Heart left ventricle (tissue), 16 donors: ENCODE data around the gene TMEM184B. TPM values are rescaled to one million over a fixed set of nuclear protein-coding genes. Genes with fewer than 3 reads are reported as not detected.

Source experiments
- ATAC-seq, 4 donors: fragments of 200-7000 bp; cut with Tn5 transposase; one replicate each; pipeline ENCODE4 v1.9.1; 2020 to 2022; ENCODE audit warnings: moderate library complexity in 4 of 4, mild to moderate bottlenecking in 3 of 4, moderate number of reproducible peaks in 1 of 4
- DNase-seq, 5 donors: peaks; one replicate each; pipeline ENCODE4 v3.0.0-alpha.2; 2020
- H3K27ac ChIP-seq, 12 donors: fragments of 200-600 bp; sonication (generic) in 4 of 12; one replicate each; pipeline versions ENCODE4 v1.5.0 to v1.8.0; 2016 to 2022; ENCODE audit warnings: mild to moderate bottlenecking in 2 of 12
- H3K27me3 ChIP-seq, 9 donors: fragments of 200-600 bp; sonication (generic) in 2 of 9; one replicate each; pipeline versions ENCODE4 v1.5.1 to v1.8.0; 2016 to 2022; ENCODE audit warnings: mild to moderate bottlenecking in 3 of 9
- H3K36me3 ChIP-seq, 9 donors: fragments of 200-600 bp; sonication (generic) in 2 of 9; one replicate each; pipeline versions ENCODE4 v1.5.0 to v1.8.0; 2018 to 2022; ENCODE audit warnings: mild to moderate bottlenecking in 2 of 9
- H3K4me1 ChIP-seq, 12 donors: fragments of 200-600 bp; sonication (generic) in 4 of 12; one replicate each; pipeline versions ENCODE4 v1.5.0 to v1.8.0; 2016 to 2022; ENCODE audit warnings: mild to moderate bottlenecking in 3 of 12
- H3K4me3 ChIP-seq, 12 donors: fragments of 200-600 bp; sonication (generic) in 4 of 12; one replicate each; pipeline versions ENCODE4 v1.5.0 to v1.8.0; 2017 to 2022; ENCODE audit warnings: mild to moderate bottlenecking in 9 of 12, moderate library complexity in 4 of 12
- H3K9me3 ChIP-seq, 12 donors: fragments of 200-600 bp; sonication (generic) in 4 of 12; one replicate each; pipeline versions ENCODE4 v1.5.0 to v1.8.0; 2016 to 2022; ENCODE audit warnings: mild to moderate bottlenecking in 1 of 12
- CTCF ChIP-seq, 12 donors: fragments of 200-600 bp; sonication (generic) in 4 of 12; IDR thresholded peaks; one replicate each; pipeline versions ENCODE4 v1.5.0 to v1.8.0; 2018 to 2022; ENCODE audit warnings: antibody characterized with exemption in 12 of 12, mild to moderate bottlenecking in 5 of 12
- POLR2A ChIP-seq, 2 donors: fragments of 450-650 bp; IDR thresholded peaks; one replicate each; pipeline ENCODE4 v1.6.1; 2017; ENCODE audit warnings: antibody characterized with exemption in 2 of 2, mild to moderate bottlenecking in 2 of 2, moderate library complexity in 2 of 2
- WGBS, 4 donors: extraction: QIAGEN DNeasy Blood & Tissue Kit in 2 of 4; methylation state at CpG; one replicate each; pipeline versions ENCODE4 v1.1.5 to v1.1.7; 2013 to 2018; 5-methylcytosine and 5-hydroxymethylcytosine counted together
- intact Hi-C, 10 donors: fragments of 100-400 bp; cut with DNase I; formaldehyde crosslinking; loops; one replicate each; pipeline versions ENCODE4 v1.11.1 to v1.14.2; 2022
- polyA plus RNA-seq, 2 donors: library from polyadenylated mRNA; stranded (reverse); fragments of 200-250 nt; gene quantifications; one replicate each; pipeline ENCODE4 v1.2.3, GENCODE V29; 2013
- total RNA-seq, 9 donors: library from RNA; depleted of rRNA in 2 of 9; stranded (reverse); fragments of >200 nt in 2 of 9; fragmentation: NEBNext Ultra II Directional in 3 of 9; extraction: Animal tissue kit (Norgen Biotek cat#: 25700) in 3 of 9; gene quantifications; one replicate each; pipeline versions ENCODE4 v1.1.0 to v1.2.4, GENCODE V29; 2016 to 2023
- donor health status: ischemic (EF 13 %, LVEDD 7.1; RV severe dilation, severe dysfunction).
- donor health status: healthy with polysubstance abuse.
- donor health status: DM: no; HTN: yes; CAD: no.
- donor health status: DM: no; HTN: no; CAD: no.
- donor health status: ischemic (EF 25% LVEDD 6.9; RV normal size, moderate dysfunction).
- donor health status: ischemic (EF 25% LVEDD 5.7; RV mildly dilated, moderate dysfunction).
- donor health status: healthy.
- donor health status: DM: yes; HTN: yes; CAD: no.
- donor health status: ischemic (EF 35%, LVEDD 5.7; RV mildly dilated, moderate dysfunction).
- donor health status: nonischemic (EF 11% LVEDD 7.7; RV severe dilation, severe dysfunction).
- donor health status: DM: yes; HTN: yes; CAD: no.
- donor health status: PGD.
- donor health status: ischemic (EF 29% LVEDD 5.4; RV normal size, mild dysfunction).
- donor health status: nonischemic (EF 23%, LVEDD 6.1; RV moderate dilation, normal function).

TMEM184B gene
- total and polyA plus RNA-seq, 11 donors: 19.5 to 103 (median 47.0) TPM

DNA sequence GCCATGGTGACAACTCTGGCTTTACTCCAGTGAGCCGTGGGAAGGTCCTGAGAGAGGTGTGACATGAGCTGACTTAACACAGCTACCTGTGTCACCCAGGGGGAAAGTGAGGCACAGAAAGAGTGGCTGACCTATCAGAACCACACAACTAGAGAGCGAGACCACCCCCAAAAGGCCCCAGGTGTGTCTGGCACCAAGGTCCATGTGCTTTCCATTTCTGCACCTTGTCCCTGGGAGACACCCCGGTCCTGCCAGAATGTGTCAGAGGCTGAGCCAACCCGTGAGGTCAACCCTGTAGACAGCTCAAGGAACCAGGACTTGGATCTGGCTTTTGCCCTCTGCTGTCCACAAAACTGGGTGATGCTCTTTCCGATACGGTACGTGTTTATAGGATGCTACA lies 61.3 kb downstream of the TMEM184B start:
- ATAC-seq: no peak
- no peak overlapping the region for H3K27ac ChIP-seq
- TF ChIP-seq CTCF (IDR thresholded peaks at IDR 0.05): no peak
- no peak for TF ChIP-seq POLR2A (IDR thresholded peaks at IDR 0.05)

GRCh38 chr22:38208551-38208968 lies 64.2 kb downstream of the TMEM184B start:
- TF ChIP-seq POLR2A (IDR thresholded peaks at IDR 0.05) (no peak), CTCF (IDR thresholded peaks at IDR 0.05) (no peak)
- 75 to 91% (median 88%) methylated on average over 5 to 6 of the region's 6 CpGs for WGBS, 4 donors
- DNase-seq (no peak), ATAC-seq (no peak)
- intact Hi-C loops: loop anchor here in 2 of 10 donors (10.0 kb wide), 1 partner anchor 94 kb away; the partner anchor contains the start of gene BAIAP2L2 (in 2 of the 2)
- peaks cover 0 to 33% (median 18%) of the 10 kb centered on the region in 12 donors for H3K4me1 ChIP-seq
- H3K4me3 ChIP-seq: no peak overlapping the region
- H3K27me3 ChIP-seq: no peaks in the 10 kb centered on the region
- H3K9me3 ChIP-seq: no peaks in the 10 kb centered on the region
- H3K36me3 ChIP-seq: no peaks in the 10 kb centered on the region
- H3K27ac ChIP-seq: no peak overlapping the region

More for the DNA sequence above, 61.3 kb downstream of the TMEM184B start:
- no peaks in the 10 kb centered on the region for H3K9me3 ChIP-seq
- no peak for DNase-seq
- no peak overlapping the region for H3K4me3 ChIP-seq
- peaks cover 0 to 25% (median 6%) of the 10 kb centered on the region in 12 donors for H3K4me1 ChIP-seq
- no peaks in the 10 kb centered on the region for H3K27me3 ChIP-seq
- intact Hi-C loops: no loop called here
- WGBS, 4 donors: 87 to 96% (median 94%) methylated on average over 7 of the region's 7 CpGs
- peaks cover 0 to 6% (median 0%) of the 10 kb centered on the region in 9 donors for H3K36me3 ChIP-seq

- Histone ChIP-seq H3K4me3 (no peak overlapping the region), H3K36me3 (no peaks in the 10 kb centered on the region), H3K9me3 (no peaks in the 10 kb centered on the region), H3K4me1 (peaks cover 6 to 36% (median 23%) of the 10 kb centered on the region in 12 donors), H3K27ac (no peak overlapping the region), H3K27me3 (no peaks in the 10 kb centered on the region)
- intact Hi-C loops: loop anchor here in 2 of 10 donors (10.0 kb wide), 1 partner anchor 93 kb away; the partner anchor contains the start of gene BAIAP2L2 (in 2 of the 2)
- no peak for ATAC-seq
- DNase-seq: no peak
- WGBS, 4 donors: 93 to 96% (median 94%) methylated on average over 7 of the region's 7 CpGs
- no peak for TF ChIP-seq CTCF (IDR thresholded peaks at IDR 0.05)
- no peak for TF ChIP-seq POLR2A (IDR thresholded peaks at IDR 0.05)
Measured at GRCh38 chr22:38207898-38208432, 64.8 kb downstream of the TMEM184B start.

GRCh38 chr22:38205261-38206128 lies 67.3 kb downstream of the TMEM184B start:
- ATAC-seq (peak; percentile 9 to 37 (median 23)), DNase-seq (peak; percentile 75 to 87 (median 80))
- Histone ChIP-seq H3K4me3 (peak overlapping the region in 1 of 12 donors; percentile 10), H3K4me1 (peaks cover 6 to 37% (median 26%) of the 10 kb centered on the region in 12 donors), H3K27me3 (no peaks in the 10 kb centered on the region), H3K27ac (peak overlapping the region in 10 of 12 donors; percentile 24 to 100 (median 70)), H3K9me3 (no peaks in the 10 kb centered on the region), H3K36me3 (no peaks in the 10 kb centered on the region)
- 71 to 89% (median 76%) methylated on average over 11 to 15 of the region's 15 CpGs for WGBS, 4 donors
- intact Hi-C loops: loop anchor here in 2 of 10 donors (10.0 kb wide), 1 partner anchor 91 kb away; the partner anchor contains the start of gene BAIAP2L2 (in 2 of the 2)
- TF ChIP-seq CTCF (IDR thresholded peaks at IDR 0.05): no peak
- no peak for TF ChIP-seq POLR2A (IDR thresholded peaks at IDR 0.05)
